Measurements from ENCODE around the gene GRIK4.

The GRIK4 gene

DNA sequence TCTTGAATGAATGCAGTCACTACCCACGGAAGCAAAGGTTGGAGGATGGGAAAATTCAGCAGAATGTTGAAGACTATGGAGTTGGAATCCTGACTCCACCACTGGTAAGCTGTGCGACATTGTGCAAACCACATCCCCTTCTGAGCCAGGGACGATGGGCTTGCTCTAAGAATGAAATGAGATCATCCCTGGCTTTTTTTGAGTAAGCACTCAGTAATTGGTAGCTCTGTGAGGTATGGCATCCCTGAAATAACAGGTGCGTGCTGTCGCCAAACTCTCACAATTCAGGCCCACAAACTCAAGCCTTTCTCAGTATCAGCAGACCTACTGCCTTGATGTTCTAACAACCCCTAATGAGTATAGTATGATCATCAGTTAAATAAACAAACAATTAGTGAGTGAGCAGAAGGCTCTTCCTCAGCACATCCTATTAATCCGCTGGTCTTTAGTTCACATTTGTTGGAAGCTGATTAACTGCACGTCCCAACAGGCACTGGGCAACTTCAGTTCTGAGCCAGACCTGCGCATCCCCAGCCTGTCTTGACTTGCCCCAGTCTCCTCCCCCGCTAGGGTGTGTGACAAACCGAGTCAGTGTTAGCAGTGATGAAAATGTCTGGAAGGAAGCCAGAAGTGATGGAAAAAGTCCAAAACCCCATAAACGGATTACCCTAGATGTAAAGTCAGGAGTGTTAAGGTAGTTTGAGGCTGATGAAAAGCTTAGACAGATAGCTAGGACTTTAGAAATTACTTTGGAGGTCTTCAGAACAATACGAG lies 235.5 kb downstream of the GRIK4 start:
- H3K4me3 ChIP-seq (ENCODE audit: low read length): no peak overlapping the region
- no peak for DNase-seq (ENCODE audit: low read depth)
- TF ChIP-seq, protein P1, sequence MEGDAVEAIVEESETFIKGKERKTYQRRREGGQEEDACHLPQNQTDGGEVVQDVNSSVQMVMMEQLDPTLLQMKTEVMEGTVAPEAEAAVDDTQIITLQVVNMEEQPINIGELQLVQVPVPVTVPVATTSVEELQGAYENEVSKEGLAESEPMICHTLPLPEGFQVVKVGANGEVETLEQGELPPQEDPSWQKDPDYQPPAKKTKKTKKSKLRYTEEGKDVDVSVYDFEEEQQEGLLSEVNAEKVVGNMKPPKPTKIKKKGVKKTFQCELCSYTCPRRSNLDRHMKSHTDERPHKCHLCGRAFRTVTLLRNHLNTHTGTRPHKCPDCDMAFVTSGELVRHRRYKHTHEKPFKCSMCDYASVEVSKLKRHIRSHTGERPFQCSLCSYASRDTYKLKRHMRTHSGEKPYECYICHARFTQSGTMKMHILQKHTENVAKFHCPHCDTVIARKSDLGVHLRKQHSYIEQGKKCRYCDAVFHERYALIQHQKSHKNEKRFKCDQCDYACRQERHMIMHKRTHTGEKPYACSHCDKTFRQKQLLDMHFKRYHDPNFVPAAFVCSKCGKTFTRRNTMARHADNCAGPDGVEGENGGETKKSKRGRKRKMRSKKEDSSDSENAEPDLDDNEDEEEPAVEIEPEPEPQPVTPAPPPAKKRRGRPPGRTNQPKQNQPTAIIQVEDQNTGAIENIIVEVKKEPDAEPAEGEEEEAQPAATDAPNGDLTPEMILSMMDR (conservative IDR thresholded peaks at IDR 0.05; ENCODE audit: low read length): no peak

DNA sequence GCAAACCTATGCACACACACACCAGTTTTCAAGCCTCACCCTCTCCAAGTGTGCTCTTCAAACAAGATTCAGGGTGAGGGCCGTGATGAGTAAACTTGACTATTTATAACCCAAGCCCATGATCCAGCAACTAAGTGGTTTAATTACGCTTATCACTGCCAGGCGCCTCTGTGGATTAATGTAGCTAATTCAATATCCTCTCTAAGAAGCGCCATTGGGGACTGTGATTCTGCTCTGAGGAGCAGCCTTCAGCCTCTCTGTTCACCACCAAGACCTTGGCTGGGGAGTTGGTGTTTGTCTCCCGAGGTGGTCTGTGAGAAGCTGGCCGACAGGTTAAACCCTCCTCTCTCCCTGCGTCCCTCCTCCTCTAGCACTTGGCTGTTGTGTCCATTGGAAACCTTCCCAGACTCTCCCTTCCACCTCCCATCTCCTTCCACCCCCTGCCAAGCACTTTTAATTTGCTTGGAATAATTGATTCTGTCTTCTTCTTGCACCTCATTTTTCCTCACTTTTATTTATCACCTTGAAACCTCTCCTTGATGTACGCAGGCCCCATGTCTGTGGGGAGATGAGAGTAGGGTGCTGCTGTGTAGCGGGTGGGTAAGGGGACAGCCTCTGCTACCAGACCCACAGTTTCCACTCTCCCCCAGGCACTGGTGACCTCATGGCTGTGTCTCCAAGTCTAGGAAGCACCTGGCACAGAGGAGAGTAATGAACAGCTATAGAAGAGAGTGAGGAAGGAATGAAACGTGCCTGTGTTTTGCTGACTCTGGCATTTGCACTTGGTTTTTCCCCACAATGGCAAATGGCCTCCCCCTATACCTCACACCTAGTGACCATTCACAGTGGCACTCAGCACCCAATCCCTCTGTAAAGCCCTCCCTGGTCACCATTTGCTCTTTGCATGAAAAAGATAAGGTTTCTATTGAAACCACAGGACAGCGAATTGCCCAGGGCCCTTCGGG lies 236.6 kb downstream of the GRIK4 start:
- DNase-seq (ENCODE audit: low read depth): no peak
- no peak overlapping the region for H3K4me3 ChIP-seq (ENCODE audit: low read length)
- TF ChIP-seq, protein P1 (conservative IDR thresholded peaks at IDR 0.05; ENCODE audit: low read length): no peak

GRCh38 chr11:120749395-120749794 lies 237.8 kb downstream of the GRIK4 start:
- no peak for DNase-seq (ENCODE audit: low read depth)
- no peak overlapping the region for H3K4me3 ChIP-seq (ENCODE audit: low read length)

DNA sequence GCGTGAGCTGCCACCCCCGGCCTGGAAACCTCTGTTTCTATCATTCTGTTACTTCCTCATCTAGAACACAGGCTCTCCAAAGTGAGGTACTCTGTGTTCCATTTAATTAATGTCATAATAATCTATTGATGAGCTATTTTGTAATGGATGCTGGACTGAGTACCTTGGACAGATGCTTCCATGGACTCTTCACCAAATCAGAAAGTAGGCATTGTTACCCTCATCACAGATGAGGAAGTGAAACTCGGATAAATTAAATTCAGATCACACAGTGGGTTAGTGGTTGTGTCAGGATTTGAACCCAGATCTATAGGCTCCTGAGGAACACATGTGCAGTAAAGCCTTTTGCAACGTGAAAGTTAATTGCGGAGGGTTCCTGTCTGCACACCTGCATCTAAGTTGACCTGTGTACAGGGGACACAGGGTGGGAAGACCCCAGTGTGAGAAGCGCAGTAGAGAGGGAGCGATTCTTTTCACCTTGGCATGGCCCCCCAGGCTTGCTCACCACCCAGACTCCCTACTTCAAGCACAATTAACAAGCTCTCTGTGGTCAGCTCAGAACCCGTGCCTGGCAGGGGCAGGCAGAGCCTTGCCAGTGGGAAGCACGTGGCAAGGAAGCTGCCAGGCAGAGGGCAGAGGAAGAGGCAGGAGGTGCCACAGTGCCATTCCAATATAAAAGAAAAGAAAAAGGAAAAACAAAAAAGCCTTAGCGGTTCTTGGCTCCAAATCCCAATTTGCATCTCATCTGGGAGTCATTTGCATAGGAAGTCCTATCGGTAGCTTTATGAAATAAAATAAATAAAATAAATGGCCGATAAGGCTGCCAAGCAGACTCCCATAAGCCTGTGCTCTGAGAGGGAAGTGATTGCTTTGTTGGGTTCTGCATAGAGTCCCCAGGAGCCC lies 239.3 kb downstream of the GRIK4 start:
- H3K4me3 ChIP-seq (ENCODE audit: low read length): no peak overlapping the region
- no peak for DNase-seq (ENCODE audit: low read depth)
- TF ChIP-seq, protein P1 (conservative IDR thresholded peaks at IDR 0.05; ENCODE audit: low read length): no peak

More at GRCh38 chr11:120749395-120749794, 237.8 kb downstream of the GRIK4 start:
- TF ChIP-seq, protein P1 (conservative IDR thresholded peaks at IDR 0.05; ENCODE audit: low read length): no peak

DNA sequence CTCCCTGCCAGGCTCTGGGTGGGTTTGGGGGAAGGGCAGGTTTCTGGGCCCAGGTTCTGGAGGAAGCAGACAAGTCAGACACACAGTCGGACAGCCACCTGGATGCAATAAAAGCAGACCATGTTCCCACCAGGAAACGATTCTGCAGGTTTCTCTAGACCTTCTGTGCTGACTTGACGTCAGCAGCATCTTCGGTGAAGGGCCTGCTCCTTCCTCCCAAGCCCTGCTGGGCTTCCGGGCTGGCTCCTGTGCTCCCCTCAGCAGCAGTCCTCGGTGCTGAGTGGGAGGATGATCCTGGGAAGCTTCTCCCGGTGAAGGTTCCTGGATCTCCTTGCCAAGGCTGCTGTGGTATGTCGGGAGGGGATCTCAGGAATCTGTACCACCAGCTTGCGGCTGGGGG lies 240.0 kb downstream of the GRIK4 start:
- no peak for DNase-seq (ENCODE audit: low read depth)
- H3K4me3 ChIP-seq (ENCODE audit: low read length): no peak overlapping the region
- TF ChIP-seq, protein P1 (conservative IDR thresholded peaks at IDR 0.05; ENCODE audit: low read length): no peak

DNA sequence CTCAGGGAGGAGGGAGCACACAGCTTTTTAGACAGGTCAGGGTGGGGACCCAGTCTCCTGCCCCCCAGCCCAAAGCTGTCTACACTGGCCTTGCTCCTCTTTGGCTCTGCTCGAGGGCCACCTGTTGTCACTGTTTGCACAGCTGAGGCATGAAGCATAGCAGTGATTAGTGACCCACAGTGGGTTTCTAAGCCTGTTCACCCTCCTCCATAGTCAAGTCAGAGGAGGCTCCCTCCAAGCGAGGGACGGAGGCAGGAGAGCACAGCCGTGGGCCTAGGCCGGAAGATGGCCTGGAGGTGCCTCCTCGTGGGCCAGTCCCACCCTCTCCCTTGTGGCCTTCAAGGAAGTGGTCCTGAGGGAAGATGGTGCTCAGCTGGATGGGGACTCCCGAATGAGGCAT lies 241.1 kb downstream of the GRIK4 start:
- TF ChIP-seq, protein P1 (conservative IDR thresholded peaks at IDR 0.05; ENCODE audit: low read length): no peak
- no peak for DNase-seq (ENCODE audit: low read depth)
- H3K4me3 ChIP-seq (ENCODE audit: low read length): no peak overlapping the region
